IMR-90 (cell line): ENCODE results near the gene FARP1. TPM values are rescaled to one million over a fixed set of nuclear protein-coding genes. Genes with fewer than 3 reads are reported as not detected.

Source experiments
- ATAC-seq: fragments of 200-7000 bp; cut with Tn5 transposase; 2 replicates; pipeline ENCODE4 v1.9.1; 2020; ENCODE audit warnings: low read depth, mild to moderate bottlenecking, moderate library complexity
- BruUV-seq: library from RNA; stranded (reverse); fragments of 400-500 nt; replicated peaks from 2 replicates; lab custom pipeline; 2021; lab: Mats Ljungman, UMichigan
- CTCF ChIA-PET: fragments of 300-600 bp; formaldehyde crosslinking; extraction: SDS; loops from one replicate; lab custom pipeline; 2021; ENCODE audit warnings: antibody characterized with exemption; lab: Yijun Ruan, JAX
- POLR2A ChIA-PET: fragments of 300-600 bp; sonication (Branson Sonifier 250); formaldehyde crosslinking; loops from one replicate; lab custom pipeline; 2022; ENCODE audit warnings: antibody characterized with exemption; ENCODE audit not compliant: unreplicated experiment; lab: Charles Lee
- DNase-seq: peaks from one replicate; pipeline ENCODE4 v3.0.0; 2013
- H2AFZ ChIP-seq: replicated peaks from 2 replicates; pipeline ENCODE3; 2013; ENCODE audit warnings: low read length, mild to moderate bottlenecking; ENCODE audit not compliant: poor library complexity
- H2AK5ac ChIP-seq: 2 replicates; pipeline ENCODE4 v1.6.1; 2013; ENCODE audit warnings: low read depth, low read length, inconsistent platforms
- H2AK9ac ChIP-seq: replicated peaks from 2 replicates; pipeline ENCODE3; 2013; ENCODE audit warnings: mild to moderate bottlenecking, low read depth, low read length, moderate library complexity; ENCODE audit not compliant: poor library complexity
- H2BK120ac ChIP-seq: 2 replicates; pipeline ENCODE4 v1.6.1; 2013; ENCODE audit warnings: low read depth, low read length, inconsistent platforms
- H2BK15ac ChIP-seq: 3 replicates; pipeline ENCODE4 v1.6.1; 2013; ENCODE audit warnings: low read depth, low read length, inconsistent platforms
- H2BK20ac ChIP-seq: 2 replicates; pipeline ENCODE4 v1.6.1; 2013; ENCODE audit warnings: low read depth, mild to moderate bottlenecking, inconsistent platforms, low read length, moderate library complexity
- H2BK5ac ChIP-seq: 2 replicates; pipeline ENCODE4 v1.6.1; 2013; ENCODE audit warnings: mild to moderate bottlenecking, low read depth, low read length, inconsistent platforms; ENCODE audit not compliant: poor library complexity, severe bottlenecking
- H3K14ac ChIP-seq: replicated peaks from 2 replicates; pipeline ENCODE4 v1.6.1; 2013; ENCODE audit warnings: low read depth, low read length, inconsistent platforms
- H3K18ac ChIP-seq: 2 replicates; pipeline ENCODE4 v1.6.1; 2013; ENCODE audit warnings: low read depth, low read length, control low read depth
- H3K23ac ChIP-seq: 2 replicates; pipeline ENCODE4 v1.6.1; 2013; ENCODE audit warnings: low read depth, low read length, inconsistent platforms
- H3K27ac ChIP-seq: 2 replicates; pipeline ENCODE4 v1.5.1; 2013; ENCODE audit warnings: mild to moderate bottlenecking, control low read depth, low read length; ENCODE audit not compliant: insufficient read depth
- H3K27me3 ChIP-seq: 2 replicates; pipeline ENCODE4 v1.6.1; 2013; ENCODE audit warnings: low read length; ENCODE audit not compliant: control insufficient read depth, insufficient read depth
- H3K36me3 ChIP-seq: 2 replicates; pipeline ENCODE4 v1.6.1; 2013; ENCODE audit warnings: low read length, mixed read lengths; ENCODE audit not compliant: control insufficient read depth, insufficient read depth
- H3K4ac ChIP-seq: 2 replicates; pipeline ENCODE4 v1.6.1; 2013; ENCODE audit warnings: low read depth, low read length, inconsistent platforms
- H3K4me1 ChIP-seq: 2 replicates; pipeline ENCODE4 v1.6.1; 2013; ENCODE audit warnings: low read length, mixed read lengths; ENCODE audit not compliant: control insufficient read depth, insufficient read depth
- H3K4me2 ChIP-seq: 2 replicates; pipeline ENCODE4 v1.6.1; 2013; ENCODE audit warnings: low read depth, mild to moderate bottlenecking, control low read depth, low read length, moderate library complexity
- H3K4me3 ChIP-seq: 2 replicates; pipeline ENCODE4 v1.5.1; 2013; ENCODE audit warnings: low read depth, mild to moderate bottlenecking, control low read depth, low read length, moderate library complexity; ENCODE audit not compliant: insufficient read depth
- H3K56ac ChIP-seq: 2 replicates; pipeline ENCODE4 v1.6.1; 2013; ENCODE audit warnings: low read length, inconsistent platforms; ENCODE audit not compliant: insufficient read depth; ENCODE audit errors: extremely low read depth
- H3K79me1 ChIP-seq, 2 experiments: 2 replicates each; pipeline ENCODE4 v1.6.1; 2013; ENCODE audit warnings: low read length in 2 of 2, inconsistent platforms in 1 of 2, low read depth in 1 of 2
- H3K9ac ChIP-seq: 2 replicates; pipeline ENCODE4 v1.6.1; 2013; ENCODE audit warnings: low read depth, low read length, control low read depth
- H3K9me1 ChIP-seq: 2 replicates; pipeline ENCODE4 v1.6.1; 2013; ENCODE audit warnings: low read length, inconsistent platforms; ENCODE audit not compliant: insufficient read depth
- H3K9me3 ChIP-seq: 2 replicates; pipeline ENCODE4 v1.6.1; 2013; ENCODE audit warnings: low read length; ENCODE audit not compliant: control insufficient read depth, insufficient read depth
- H4K20me1 ChIP-seq: 2 replicates; pipeline ENCODE4 v1.6.1; 2013; ENCODE audit warnings: low read length, inconsistent platforms; ENCODE audit not compliant: insufficient read depth
- H4K5ac ChIP-seq: 2 replicates; pipeline ENCODE4 v1.6.1; 2013; ENCODE audit warnings: mild to moderate bottlenecking, low read depth, low read length, control low read depth
- H4K8ac ChIP-seq, 2 experiments: 2 replicates each; pipeline ENCODE4 v1.6.1; 2013; ENCODE audit warnings: low read depth in 2 of 2, low read length in 2 of 2, control low read depth in 1 of 2, inconsistent platforms in 1 of 2
- H4K91ac ChIP-seq: 2 replicates; pipeline ENCODE4 v1.6.1; 2013; ENCODE audit warnings: low read depth, low read length, inconsistent platforms; ENCODE audit not compliant: insufficient read depth
- CHD1 ChIP-seq: IDR thresholded peaks from 2 replicates; pipeline ENCODE4 v1.6.1; 2012; ENCODE audit warnings: low read depth, low read length, improper control_type of control experiment
- WGBS, 2 experiments: methylation state at CpG; one replicate each; pipeline versions ENCODE4 v1.1.5 to v1.1.7; 2013; ENCODE audit warnings: missing lambda C conversion rate in 2 of 2; ENCODE audit not compliant: insufficient read length in 1 of 2; ENCODE audit errors: extremely low coverage in 2 of 2; 5-methylcytosine and 5-hydroxymethylcytosine counted together
- dilution Hi-C: fragments of 300-500 bp; cut with HindIII; formaldehyde crosslinking; loops from one replicate; pipeline ENCODE4 v1.14.3; 2018; ENCODE audit warnings: low sequenced_read_pairs; ENCODE audit not compliant: unreplicated experiment
- in situ Hi-C: fragments of 300-500 bp; cut with MboI; formaldehyde crosslinking; loops from 3 replicates; pipeline ENCODE4 v1.14.3; 2019; ENCODE audit warnings: low sequenced_read_pairs, inconsistent platforms, mixed read lengths
- intact Hi-C: fragments of 100-400 bp; cut with micrococcal nuclease; formaldehyde crosslinking; loops from 2 replicates; pipeline ENCODE4 v1.10.0; 2022
- polyA plus RNA-seq, 3 experiments: library from polyadenylated mRNA; depleted of rRNA; stranded (reverse); fragments of >200 nt; gene quantifications; 2 replicates each; pipeline ENCODE4 v1.2.3, GENCODE V29; 2012; ENCODE audit warnings: low replicate concordance in 1 of 3
- total RNA-seq: library from RNA; depleted of rRNA; stranded (reverse); fragments of >200 nt; gene quantifications from 2 replicates; pipeline ENCODE4 v1.2.3, GENCODE V29; 2012

FARP1 gene
- total and polyA plus RNA-seq, 2 of the 4 experiments (the other 2 are of a cell fraction), result 39.6 to 57.0 TPM

DNA sequence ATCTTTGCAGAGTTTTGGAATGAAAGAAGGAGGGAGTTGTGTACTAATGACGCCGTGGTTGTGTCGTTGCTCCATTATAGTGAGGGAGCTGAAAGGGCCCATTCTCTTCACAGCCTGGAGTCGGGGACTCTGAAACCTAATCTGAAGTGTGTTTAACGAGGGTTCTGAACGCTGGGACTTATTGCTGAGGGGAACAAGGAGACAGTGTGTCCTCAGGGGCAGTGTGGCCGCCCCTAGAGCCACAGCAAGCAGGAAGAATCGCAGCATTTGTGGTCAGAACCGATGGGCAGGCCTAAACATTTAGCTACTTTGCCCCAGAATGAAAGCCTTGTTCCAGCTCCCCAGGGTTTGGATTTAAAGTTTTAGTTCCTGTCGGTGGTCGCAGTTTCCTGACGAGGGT lies 190.6 kb downstream of the FARP1 start:
- H3K18ac ChIP-seq, result no peak overlapping the region
- H4K91ac ChIP-seq, result no peak overlapping the region
- H3K23ac ChIP-seq, result no peak overlapping the region
- no peak overlapping the region for H3K56ac ChIP-seq
- TF ChIP-seq CHD1, result no peak
- no peak overlapping the region for H3K27ac ChIP-seq
- no peak overlapping the region for H2BK120ac ChIP-seq
- peaks cover 5% of the 10 kb centered on the region; the same call in 1 of the 2 replicates for H4K20me1 ChIP-seq
- no peak overlapping the region for H2AFZ ChIP-seq
- no peak overlapping the region for H3K4me2 ChIP-seq
- intact Hi-C loops (no loop called here), in situ Hi-C loops (no loop called here), dilution Hi-C loops (no loop called here)
- H2AK5ac ChIP-seq, result no peak overlapping the region
- no peak overlapping the region for H4K5ac ChIP-seq
- H3K79me1 ChIP-seq, result peaks cover 65 to 84% of the 10 kb centered on the region in 2 experiments
- ChIA-PET POLR2A (no interaction called here), CTCF (no interaction called here)
- WGBS, 2 experiments, result 85% methylated on average over 4 of the region's 12 CpGs; no CpG with 5 or more reads in 1 of the 2 experiments
- H3K9me3 ChIP-seq, result no peaks in the 10 kb centered on the region
- no peak overlapping the region for H2BK5ac ChIP-seq
- no peaks in the 10 kb centered on the region for H3K27me3 ChIP-seq
- no peak overlapping the region for H3K14ac ChIP-seq
- no TSS peak for BruUV-seq
- H4K8ac ChIP-seq, result no peak overlapping the region
- no peak for DNase-seq
- no peak overlapping the region for H2AK9ac ChIP-seq
- no peak overlapping the region for H2BK20ac ChIP-seq
- H3K9me1 ChIP-seq, result peaks cover 11% of the 10 kb centered on the region
- no peak overlapping the region for H3K9ac ChIP-seq
- no peak overlapping the region for H2BK15ac ChIP-seq
- H3K36me3 ChIP-seq, result peaks cover 3% of the 10 kb centered on the region
- no peak overlapping the region for H3K4me3 ChIP-seq
- H3K4me1 ChIP-seq, result peaks cover 3% of the 10 kb centered on the region
- H3K4ac ChIP-seq, result no peak overlapping the region
- no peak for ATAC-seq
